NOMO-1 treated with dmso at 0.1 percent for 144 hours (cell line): ENCODE data around the gene EXOC6B.

ENCODE experiments used
- DNase-seq: peaks from one replicate; lab custom pipeline; 2025; ENCODE audit not compliant: unreplicated experiment; lab: John Stamatoyannopoulos, UW

EXOC6B gene

GRCh38 chr2:72235497-72236415, 590.1 kb downstream of the EXOC6B start:
- no peak for DNase-seq

GRCh38 chr2:72233211-72233610, 592.6 kb downstream of the EXOC6B start:
- no peak for DNase-seq

- no peak for DNase-seq
These were observed 602.8 kb downstream of the EXOC6B start for GRCh38 chr2:72222829-72223564.

GRCh38 chr2:72220170-72220569, 605.7 kb downstream of the EXOC6B start:
- DNase-seq = no peak

GRCh38 chr2:72214429-72215143, 611.2 kb downstream of the EXOC6B start:
- DNase-seq = no peak

- DNase-seq = no peak
These were observed 613.4 kb downstream of the EXOC6B start for GRCh38 chr2:72212486-72212855.

GRCh38 chr2:72211777-72212485, 613.9 kb downstream of the EXOC6B start:
- DNase-seq = no peak

GRCh38 chr2:72211350-72211749, 614.5 kb downstream of the EXOC6B start:
- DNase-seq = no peak

- DNase-seq = no peak
These were observed 615.4 kb downstream of the EXOC6B start for GRCh38 chr2:72210470-72210869.

GRCh38 chr2:72208225-72208624, 617.6 kb downstream of the EXOC6B start:
- no peak for DNase-seq

GRCh38 chr2:72207334-72207733, 618.5 kb downstream of the EXOC6B start:
- DNase-seq = no peak

- no peak for DNase-seq
These were observed 620.3 kb downstream of the EXOC6B start for GRCh38 chr2:72205504-72205881.

GRCh38 chr2:72204786-72205503, 620.9 kb downstream of the EXOC6B start:
- DNase-seq = no peak

- no peak for DNase-seq
These were observed 621.6 kb downstream of the EXOC6B start for GRCh38 chr2:72204156-72204785.

- no peak for DNase-seq
These were observed 627.1 kb downstream of the EXOC6B start for GRCh38 chr2:72198532-72199241.

- no peak for DNase-seq
These were observed 632.1 kb downstream of the EXOC6B start for GRCh38 chr2:72193723-72194122.

GRCh38 chr2:72191441-72191840, 634.4 kb downstream of the EXOC6B start:
- DNase-seq = no peak

- no peak for DNase-seq
These were observed 640.6 kb downstream of the EXOC6B start for GRCh38 chr2:72185206-72185605.

GRCh38 chr2:72183466-72183865, 642.4 kb downstream of the EXOC6B start:
- no peak for DNase-seq
